Mucosa of descending colon (tissue), 3 donors: Measurements from ENCODE around the gene SCAMP2. TPM values are rescaled to one million over a fixed set of nuclear protein-coding genes. Genes with fewer than 3 reads are reported as not detected.

ENCODE experiments used
- ATAC-seq: fragments of 200-7000 bp; cut with Tn5 transposase; one replicate; pipeline ENCODE4 v1.9.1; 2020; ENCODE audit warnings: mild to moderate bottlenecking, moderate library complexity
- DNase-seq, 3 donors: peaks; one replicate each; pipeline ENCODE4 v3.0.0-alpha.2; 2020
- H3K36me3 ChIP-seq: fragments of 200-600 bp; one replicate; pipeline ENCODE4 v1.8.0; 2021; ENCODE audit warnings: low read depth, mild to moderate bottlenecking
- H3K4me1 ChIP-seq: fragments of 200-600 bp; one replicate; pipeline ENCODE4 v1.8.0; 2021; ENCODE audit warnings: low read depth, mild to moderate bottlenecking
- H3K4me3 ChIP-seq: fragments of 200-600 bp; one replicate; pipeline ENCODE4 v1.8.0; 2021; ENCODE audit warnings: mild to moderate bottlenecking
- H3K9me3 ChIP-seq: fragments of 200-600 bp; one replicate; pipeline ENCODE4 v1.8.0; 2021; ENCODE audit warnings: mild to moderate bottlenecking
- CTCF ChIP-seq: fragments of 200-600 bp; IDR thresholded peaks from one replicate; pipeline ENCODE4 v1.8.0; 2022; ENCODE audit warnings: antibody characterized with exemption, mild to moderate bottlenecking
- intact Hi-C, 2 donors: fragments of 100-400 bp; cut with DNase I in 1 of 2; cut with micrococcal nuclease in 1 of 2; formaldehyde crosslinking; loops; one replicate each; pipeline versions ENCODE4 v1.11.0 to v1.11.1; 2022; cut with DNase I, micrococcal nuclease
- total RNA-seq, 3 donors: library from RNA; stranded (reverse); fragmentation: NEBNext Ultra II Directional in 2 of 3; extraction: Animal tissue kit (Norgen Biotek cat#: 25700) in 2 of 3; gene quantifications; one replicate each; pipeline versions ENCODE4 v1.2.1 to v1.2.4, GENCODE V29; 2021 to 2023
- donor health status: DM: no; HTN: no; CAD: no; lungs with moderate emphysema.
- donor health status: DM: no; HTN: no; CAD: no.
- donor health status: DM: no; HTN: yes; CAD: no.

Gene SCAMP2
- total RNA-seq, 3 donors from 2014 or later = 125 to 236 (median 218) TPM

GRCh38 chr15:74802862-74803447, 70.2 kb downstream of the SCAMP2 start:
- Histone ChIP-seq H3K4me3 (no peak overlapping the region), H3K9me3 (no peaks in the 10 kb centered on the region), H3K4me1 (peaks cover 16% of the 10 kb centered on the region), H3K36me3 (peaks cover 9% of the 10 kb centered on the region)
- ATAC-seq (no peak), DNase-seq (no peak)
- intact Hi-C loops = no loop called here
- TF ChIP-seq CTCF = no peak

- ATAC-seq (no peak), DNase-seq (no peak)
- Histone ChIP-seq H3K36me3 (peaks cover 9% of the 10 kb centered on the region), H3K4me3 (no peak overlapping the region), H3K9me3 (no peaks in the 10 kb centered on the region), H3K4me1 (peaks cover 15% of the 10 kb centered on the region)
- intact Hi-C loops = no loop called here
- no peak for TF ChIP-seq CTCF
Observed at GRCh38 chr15:74802290-74802689, 70.9 kb downstream of the SCAMP2 start.

GRCh38 chr15:74801311-74801997, 71.7 kb downstream of the SCAMP2 start:
- H3K9me3 ChIP-seq = no peaks in the 10 kb centered on the region
- H3K4me1 ChIP-seq = peaks cover 15% of the 10 kb centered on the region
- intact Hi-C loops = no loop called here
- no peak for ATAC-seq
- no peak for TF ChIP-seq CTCF
- peaks cover 9% of the 10 kb centered on the region for H3K36me3 ChIP-seq
- no peak overlapping the region for H3K4me3 ChIP-seq
- no peak for DNase-seq

- intact Hi-C loops = no loop called here
- TF ChIP-seq CTCF = no peak
- Histone ChIP-seq H3K4me3 (no peak overlapping the region), H3K9me3 (no peaks in the 10 kb centered on the region), H3K36me3 (peaks cover 9% of the 10 kb centered on the region), H3K4me1 (peaks cover 15% of the 10 kb centered on the region)
- ATAC-seq (no peak), DNase-seq (peak in 1 of 3 donors; percentile 74)
Observed at GRCh38 chr15:74800559-74801094, 72.5 kb downstream of the SCAMP2 start.

- ATAC-seq (peak; percentile 94), DNase-seq (peak; percentile 89 to 93 (median 91))
- TF ChIP-seq CTCF = peak; percentile 99
- Histone ChIP-seq H3K36me3 (peaks cover 9% of the 10 kb centered on the region), H3K9me3 (no peaks in the 10 kb centered on the region), H3K4me1 (peaks cover 15% of the 10 kb centered on the region), H3K4me3 (no peak overlapping the region)
- intact Hi-C loops = no loop called here
Observed at GRCh38 chr15:74799856-74800558, 73.2 kb downstream of the SCAMP2 start.
